HEK293T (cell line): ENCODE data around the gene HSD17B12.

Source experiments
- ARNT ChIP-seq: fragments of 450-650 bp; IDR thresholded peaks from 2 replicates; pipeline ENCODE4 v1.6.1; 2017; ENCODE audit warnings: mild to moderate bottlenecking
- BHLHE40 ChIP-seq: fragments of 450-650 bp; IDR thresholded peaks from 2 replicates; pipeline ENCODE4 v1.6.1; 2016; ENCODE audit warnings: mild to moderate bottlenecking, moderate library complexity, borderline replicate concordance
- ELF4 ChIP-seq: fragments of 450-650 bp; IDR thresholded peaks from 2 replicates; pipeline ENCODE4 v1.6.1; 2017; ENCODE audit warnings: antibody characterized with exemption
- FOXA1 ChIP-seq: fragments of 450-650 bp; IDR thresholded peaks from 2 replicates; pipeline ENCODE4 v1.6.1; 2016; ENCODE audit warnings: mild to moderate bottlenecking
- FOXK2 ChIP-seq: fragments of 450-650 bp; IDR thresholded peaks from 2 replicates; pipeline ENCODE4 v1.6.1; 2016; ENCODE audit warnings: mild to moderate bottlenecking
- FOXM1 ChIP-seq: fragments of 450-650 bp; IDR thresholded peaks from 2 replicates; pipeline ENCODE4 v1.6.1; 2017; ENCODE audit warnings: mild to moderate bottlenecking, borderline replicate concordance
- NFRKB ChIP-seq: fragments of 450-650 bp; IDR thresholded peaks from 2 replicates; pipeline ENCODE4 v1.6.1; 2016; ENCODE audit warnings: mild to moderate bottlenecking, moderate library complexity
- SP1 ChIP-seq: fragments of 450-650 bp; IDR thresholded peaks from 2 replicates; pipeline ENCODE4 v1.6.1; 2017
- SUZ12 ChIP-seq: fragments of 450-650 bp; IDR thresholded peaks from 2 replicates; pipeline ENCODE4 v1.6.1; 2016; ENCODE audit warnings: mild to moderate bottlenecking
- TARDBP ChIP-seq: fragments of 450-650 bp; IDR thresholded peaks from 2 replicates; pipeline ENCODE4 v1.6.1; 2016
- ZNF384 ChIP-seq: fragments of 450-650 bp; IDR thresholded peaks from 2 replicates; pipeline ENCODE4 v1.6.1; 2016
- TF ChIP-seq, protein P1 (sequence below): fragments of 450-650 bp; IDR thresholded peaks from 2 replicates; pipeline ENCODE4 v1.6.1; 2016

DNA sequence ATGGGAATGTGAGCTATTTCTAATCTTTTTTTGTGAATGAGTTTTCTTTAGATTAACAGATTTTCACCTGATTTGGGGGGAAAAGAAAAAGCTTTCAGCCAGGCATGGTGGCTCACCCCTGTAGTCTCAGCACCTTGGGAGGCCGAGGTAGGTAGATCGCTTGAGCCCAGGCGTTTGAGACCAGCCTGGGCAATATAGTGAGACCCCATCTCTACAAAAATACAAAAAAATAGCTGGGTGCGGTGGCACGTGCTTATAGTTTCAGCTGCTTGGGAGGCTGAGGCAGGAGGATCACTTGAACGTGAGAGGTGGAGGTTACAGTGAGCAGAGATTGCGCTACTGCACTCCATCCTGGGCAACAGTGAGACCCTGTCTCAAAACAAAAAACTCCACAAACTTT is 92.2 kb downstream of the HSD17B12 start:
- TF ChIP-seq TARDBP (no peak), ARNT (no peak), FOXK2 (no peak), FOXA1 (no peak), BHLHE40 (no peak), ELF4 (no peak), SUZ12 (no peak), ZNF384 (no peak), SP1 (no peak), NFRKB (no peak), FOXM1 (no peak)
- TF ChIP-seq, protein P1, sequence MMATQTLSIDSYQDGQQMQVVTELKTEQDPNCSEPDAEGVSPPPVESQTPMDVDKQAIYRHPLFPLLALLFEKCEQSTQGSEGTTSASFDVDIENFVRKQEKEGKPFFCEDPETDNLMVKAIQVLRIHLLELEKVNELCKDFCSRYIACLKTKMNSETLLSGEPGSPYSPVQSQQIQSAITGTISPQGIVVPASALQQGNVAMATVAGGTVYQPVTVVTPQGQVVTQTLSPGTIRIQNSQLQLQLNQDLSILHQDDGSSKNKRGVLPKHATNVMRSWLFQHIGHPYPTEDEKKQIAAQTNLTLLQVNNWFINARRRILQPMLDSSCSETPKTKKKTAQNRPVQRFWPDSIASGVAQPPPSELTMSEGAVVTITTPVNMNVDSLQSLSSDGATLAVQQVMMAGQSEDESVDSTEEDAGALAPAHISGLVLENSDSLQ, result no peak
